NB4 (cell line): ENCODE measurements around the gene GSK3A.

Source experiments
- DNase-seq: peaks from one replicate; pipeline ENCODE4 v3.0.0; 2010; ENCODE audit warnings: low read depth
- H3K4me3 ChIP-seq: one replicate; pipeline ENCODE4 v1.5.1; 2011; ENCODE audit warnings: mild to moderate bottlenecking, low read depth, low read length, moderate library complexity
- MYC ChIP-seq: IDR thresholded peaks from 2 replicates; pipeline ENCODE4 v1.6.1; 2011; ENCODE audit warnings: low read depth, low read length
- POLR2A ChIP-seq: IDR thresholded peaks from 2 replicates; pipeline ENCODE4 v1.6.1; 2011; ENCODE audit warnings: mild to moderate bottlenecking; ENCODE audit not compliant: insufficient read length; ENCODE audit errors: extremely low read depth
- TF ChIP-seq, protein P1 (sequence below): IDR thresholded peaks from one replicate; pipeline ENCODE4 v1.5.1; 2012; ENCODE audit warnings: low read depth, low read length
- TF ChIP-seq, protein P2 (sequence below): IDR thresholded peaks from 2 replicates; pipeline ENCODE4 v1.6.1; 2011; ENCODE audit warnings: low read depth, low read length

The GSK3A gene

DNA sequence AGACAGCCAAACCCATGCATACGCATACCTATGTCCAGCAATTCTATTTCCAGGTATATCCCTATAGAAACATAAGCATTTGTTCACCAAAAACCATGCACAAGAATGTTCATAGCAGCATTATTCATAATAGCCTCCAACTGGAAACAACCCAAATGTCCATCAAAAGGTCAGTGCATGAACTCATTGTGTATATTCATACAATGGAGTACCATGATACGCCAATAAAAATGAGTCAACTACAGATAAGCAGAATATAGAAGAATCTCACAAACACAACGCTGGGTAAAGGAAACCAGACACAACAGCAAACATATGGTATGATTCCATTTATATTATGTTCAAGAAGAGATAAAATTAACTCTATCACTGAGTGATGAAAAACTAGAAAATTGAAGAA is 48.7 kb downstream of the GSK3A start:
- DNase-seq: no peak
- no peak for TF ChIP-seq MYC
- TF ChIP-seq POLR2A: no peak
- TF ChIP-seq, protein P1, sequence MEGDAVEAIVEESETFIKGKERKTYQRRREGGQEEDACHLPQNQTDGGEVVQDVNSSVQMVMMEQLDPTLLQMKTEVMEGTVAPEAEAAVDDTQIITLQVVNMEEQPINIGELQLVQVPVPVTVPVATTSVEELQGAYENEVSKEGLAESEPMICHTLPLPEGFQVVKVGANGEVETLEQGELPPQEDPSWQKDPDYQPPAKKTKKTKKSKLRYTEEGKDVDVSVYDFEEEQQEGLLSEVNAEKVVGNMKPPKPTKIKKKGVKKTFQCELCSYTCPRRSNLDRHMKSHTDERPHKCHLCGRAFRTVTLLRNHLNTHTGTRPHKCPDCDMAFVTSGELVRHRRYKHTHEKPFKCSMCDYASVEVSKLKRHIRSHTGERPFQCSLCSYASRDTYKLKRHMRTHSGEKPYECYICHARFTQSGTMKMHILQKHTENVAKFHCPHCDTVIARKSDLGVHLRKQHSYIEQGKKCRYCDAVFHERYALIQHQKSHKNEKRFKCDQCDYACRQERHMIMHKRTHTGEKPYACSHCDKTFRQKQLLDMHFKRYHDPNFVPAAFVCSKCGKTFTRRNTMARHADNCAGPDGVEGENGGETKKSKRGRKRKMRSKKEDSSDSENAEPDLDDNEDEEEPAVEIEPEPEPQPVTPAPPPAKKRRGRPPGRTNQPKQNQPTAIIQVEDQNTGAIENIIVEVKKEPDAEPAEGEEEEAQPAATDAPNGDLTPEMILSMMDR: no peak
- no peak overlapping the region for H3K4me3 ChIP-seq

DNA sequence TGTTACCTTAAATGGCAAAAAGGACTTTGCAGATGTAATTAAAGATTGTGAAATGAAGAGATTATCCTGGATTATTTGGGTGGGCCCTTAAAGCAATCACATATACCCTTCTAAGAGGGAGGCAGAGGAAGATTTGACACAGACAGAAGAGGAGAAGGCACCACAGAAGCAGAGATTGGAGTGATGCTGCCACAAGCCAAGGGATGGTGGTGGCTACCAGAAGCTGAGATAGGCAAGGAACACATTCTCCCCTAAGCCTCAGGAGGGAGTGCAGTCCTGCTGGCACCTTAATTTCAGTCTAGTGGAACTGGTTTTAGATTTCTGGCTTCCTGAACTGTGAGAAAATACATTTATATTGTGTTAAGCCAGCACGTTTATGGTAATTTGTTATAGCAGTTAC is 49.1 kb downstream of the GSK3A start:
- no peak for DNase-seq
- no peak overlapping the region for H3K4me3 ChIP-seq
- TF ChIP-seq MYC (no peak), POLR2A (no peak)
- TF ChIP-seq, protein P2, sequence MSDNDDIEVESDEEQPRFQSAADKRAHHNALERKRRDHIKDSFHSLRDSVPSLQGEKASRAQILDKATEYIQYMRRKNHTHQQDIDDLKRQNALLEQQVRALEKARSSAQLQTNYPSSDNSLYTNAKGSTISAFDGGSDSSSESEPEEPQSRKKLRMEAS: no peak
- TF ChIP-seq, protein P1: no peak

DNA sequence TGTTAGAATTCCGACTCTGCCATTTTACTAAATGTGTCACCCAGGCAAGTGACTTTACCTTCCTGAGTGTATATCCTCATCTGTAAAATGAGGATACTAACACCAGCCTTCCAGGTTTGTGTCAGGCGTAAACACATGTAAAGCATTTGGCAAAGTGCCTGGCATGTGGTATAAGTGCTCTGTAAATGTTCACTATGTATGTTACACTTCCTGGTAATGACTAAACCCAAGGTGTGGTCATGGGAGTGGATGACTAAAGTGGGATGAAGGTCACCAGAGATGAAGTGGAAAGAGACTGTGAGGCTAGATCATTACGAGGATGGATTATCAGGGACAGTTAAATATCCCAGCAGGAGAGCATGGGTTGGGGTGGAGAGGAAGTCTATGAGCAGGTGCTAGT is 50.5 kb downstream of the GSK3A start:
- H3K4me3 ChIP-seq: no peak overlapping the region
- TF ChIP-seq, protein P2: no peak
- TF ChIP-seq, protein P1: no peak
- TF ChIP-seq MYC (no peak), POLR2A (no peak)
- DNase-seq: no peak

DNA sequence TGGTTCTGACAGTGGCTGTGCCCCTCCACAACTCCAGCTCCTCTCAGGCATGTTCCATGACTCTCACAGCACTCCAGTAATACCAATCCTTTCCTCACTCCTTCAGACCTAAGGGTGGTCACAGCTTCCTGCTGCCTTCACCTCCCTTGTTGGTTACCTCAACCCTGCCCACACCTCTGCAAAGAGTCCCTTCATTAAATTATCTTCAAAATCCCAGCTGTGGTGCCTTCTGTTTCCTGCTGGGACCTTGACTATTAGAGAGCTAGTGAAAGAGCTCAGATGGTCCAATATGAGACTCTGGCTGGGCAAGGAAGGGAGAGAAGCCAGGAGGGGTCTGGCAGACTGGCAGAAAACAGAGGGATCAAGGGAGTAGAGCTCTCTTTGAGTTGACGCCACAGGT is 51.1 kb downstream of the GSK3A start:
- DNase-seq: no peak
- no peak overlapping the region for H3K4me3 ChIP-seq
- TF ChIP-seq POLR2A (no peak), MYC (no peak)
- TF ChIP-seq, protein P2: no peak
- TF ChIP-seq, protein P1: no peak

DNA sequence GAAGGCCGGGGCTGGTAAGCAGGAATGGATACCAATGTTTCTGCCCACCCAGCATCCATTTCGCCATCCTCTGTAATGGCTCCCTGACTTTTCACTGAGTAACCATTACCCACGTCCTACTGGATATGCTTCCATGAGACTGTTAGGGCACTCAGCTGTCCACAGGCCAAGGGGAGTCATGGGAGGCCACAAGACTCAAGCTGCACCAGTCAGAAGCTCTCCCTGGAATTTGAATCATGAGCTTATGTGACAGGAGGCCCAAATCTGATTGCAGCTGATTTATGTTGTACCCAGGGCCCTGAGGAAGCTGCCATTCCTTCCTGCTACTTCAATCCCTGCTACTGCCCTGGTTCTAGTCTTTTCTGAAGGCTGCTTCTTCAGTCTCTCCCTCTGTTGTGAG is 53.3 kb downstream of the GSK3A start:
- no peak for TF ChIP-seq POLR2A
- TF ChIP-seq, protein P2: no peak
- no peak for TF ChIP-seq MYC
- TF ChIP-seq, protein P1: no peak
- no peak overlapping the region for H3K4me3 ChIP-seq
- DNase-seq: no peak

DNA sequence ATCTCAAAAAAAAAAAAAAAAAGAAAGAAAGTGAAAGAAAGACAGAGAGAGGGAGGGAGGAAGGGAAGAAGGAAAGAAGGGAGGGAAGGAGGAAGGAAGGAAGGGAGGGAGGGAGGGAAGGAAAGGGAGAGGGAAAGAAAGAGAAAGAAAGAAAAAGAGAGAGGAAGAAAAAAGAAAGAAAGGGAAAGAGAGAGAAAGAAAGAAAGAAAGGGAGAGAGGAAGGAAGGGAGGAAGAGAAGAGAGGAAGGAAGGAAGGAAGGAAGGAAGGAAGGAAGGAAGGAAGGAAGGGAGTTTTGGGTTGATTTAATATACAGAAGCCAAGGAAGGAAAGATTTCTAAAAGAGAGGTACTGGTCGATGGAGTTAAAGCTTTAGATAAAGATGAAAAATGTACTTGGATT is 53.7 kb downstream of the GSK3A start:
- TF ChIP-seq, protein P1: no peak
- TF ChIP-seq POLR2A (no peak), MYC (no peak)
- TF ChIP-seq, protein P2: no peak
- no peak overlapping the region for H3K4me3 ChIP-seq
- no peak for DNase-seq
